Stimulated activated naive CD8-positive, alpha-beta T cell treated with anti-CD3 and anti-CD28 coated beads, Interleukin-15, Interleukin-2, amounts not matched to agents 100 U/mL and 50 U/mL, for 24 hours (primary cell): ENCODE data around the gene GNG7.
"Not testable (repeated sequence)": the region's sequence is repeated elsewhere in the genome, so short reads cannot be mapped to it uniquely, and the experiment has no call there.

Experiments used
- ATAC-seq: fragments of 150-1000 bp; cut with Tn5 transposase; one replicate; pipeline ENCODE4 v1.10.0; 2021
- DNase-seq: peaks from one replicate; pipeline ENCODE4 v3.0.0; 2021

Gene GNG7

DNA sequence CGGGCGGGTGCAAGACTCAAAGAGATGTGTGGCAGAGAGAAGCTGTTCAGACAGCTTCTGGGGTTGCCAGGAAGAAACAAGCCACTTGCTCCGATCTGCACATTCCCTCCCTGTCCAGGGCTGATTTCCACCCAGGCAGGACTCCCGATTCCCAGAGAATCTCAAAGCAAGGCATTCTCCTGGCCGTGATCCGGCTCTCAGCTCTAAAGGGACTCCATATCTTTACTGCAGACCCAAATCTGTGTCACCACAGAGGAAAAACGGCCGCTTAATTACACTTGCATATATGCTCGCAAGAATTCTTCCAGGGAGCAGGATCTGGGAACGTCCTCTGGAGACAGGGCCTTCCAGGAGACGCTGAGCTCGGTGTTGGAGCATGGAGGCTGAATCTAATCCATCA lies 25.7 kb downstream of the GNG7 start:
- ATAC-seq (no peak), DNase-seq (no peak)

DNA sequence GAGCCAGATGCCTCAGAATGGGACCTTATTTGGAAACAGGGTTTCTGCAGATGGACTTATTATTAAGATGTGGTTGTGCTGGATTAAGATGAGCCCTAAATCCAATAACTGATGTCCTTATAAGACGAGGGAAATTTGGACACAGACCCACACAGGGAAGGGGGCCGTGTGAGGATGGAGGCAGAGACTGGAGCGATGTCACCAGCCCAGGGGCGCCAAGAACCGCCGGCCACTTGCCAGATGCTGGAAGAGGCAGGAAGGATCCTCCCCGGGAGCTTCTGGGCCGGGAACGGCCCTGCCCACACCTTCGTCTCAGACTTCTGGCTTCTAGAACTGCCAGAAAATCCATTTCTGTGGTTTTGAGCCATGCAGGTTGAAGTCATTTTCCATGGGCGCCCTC lies 26.6 kb downstream of the GNG7 start:
- no peak for DNase-seq

DNA sequence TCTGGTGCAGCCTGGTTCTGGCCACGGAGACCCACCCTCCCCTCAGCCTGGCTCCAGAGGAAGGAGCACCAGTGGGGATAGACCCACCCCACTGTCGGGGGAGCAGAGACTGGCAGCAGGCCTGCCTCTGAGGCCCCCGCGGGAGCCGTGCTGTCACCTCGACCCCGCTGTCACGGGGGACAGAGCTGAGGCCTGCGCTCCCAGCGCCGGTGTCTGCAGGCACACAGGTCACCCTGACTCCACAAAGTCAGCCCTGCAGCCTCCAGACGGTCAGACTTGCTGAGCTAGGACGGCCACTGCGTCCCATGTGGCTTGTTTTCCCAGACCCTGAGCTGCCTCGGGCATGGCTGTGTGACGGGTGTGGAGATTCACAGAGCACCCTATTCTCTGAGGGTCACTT lies 32.3 kb downstream of the GNG7 start:
- no peak for ATAC-seq
- no peak for DNase-seq

More for the DNA sequence above, 26.6 kb downstream of the GNG7 start:
- no peak for ATAC-seq

DNA sequence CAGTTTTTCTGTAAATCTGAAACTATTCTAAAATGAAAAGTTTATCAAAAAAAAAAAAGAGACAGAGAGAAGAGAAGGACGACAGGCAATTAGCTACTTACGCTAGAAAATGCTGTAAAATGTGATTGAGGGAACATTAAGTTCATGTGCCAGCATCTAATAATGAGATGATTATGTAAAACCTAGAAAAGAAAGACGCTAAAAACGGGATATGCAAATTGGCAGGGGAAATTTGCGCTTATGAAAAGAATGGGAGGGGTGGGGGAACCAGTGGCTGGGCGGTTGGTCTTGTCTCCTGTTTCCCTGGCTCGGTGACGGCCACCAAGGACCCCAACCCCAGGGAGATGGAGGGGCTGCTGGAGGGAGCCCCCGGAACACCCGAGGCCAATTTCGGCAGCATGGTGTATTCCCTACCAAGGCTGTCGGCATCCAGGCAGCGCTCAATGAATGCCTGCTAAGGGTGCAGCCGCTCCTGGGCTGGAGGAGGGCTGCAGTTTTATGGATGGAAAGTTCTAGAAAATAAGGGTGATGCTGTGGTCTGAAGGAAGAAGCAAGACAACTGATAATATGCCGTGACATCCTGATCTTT lies 34.2 kb downstream of the GNG7 start:
- no peak for ATAC-seq
- no peak for DNase-seq

DNA sequence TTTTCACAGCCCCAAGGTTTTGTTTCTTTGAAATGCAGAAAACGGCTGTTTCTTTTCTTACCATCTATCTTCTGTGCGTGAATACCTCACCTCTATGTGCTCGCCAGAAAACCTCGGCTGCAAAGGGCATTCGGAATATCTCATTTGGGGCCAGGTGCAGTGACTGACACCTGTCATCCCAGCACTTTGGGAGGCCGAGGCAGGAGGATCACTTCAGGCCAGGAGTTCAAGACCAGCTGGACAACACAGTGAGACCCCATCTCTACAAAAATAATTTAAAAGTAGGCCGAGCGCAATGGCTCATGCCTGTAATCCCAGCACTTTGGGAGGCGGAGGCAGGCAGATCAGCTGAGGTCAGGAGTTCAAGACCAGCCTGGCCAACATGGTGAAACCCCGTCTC lies 35.1 kb downstream of the GNG7 start:
- ATAC-seq, DNase-seq: not testable (repeated sequence)

DNA sequence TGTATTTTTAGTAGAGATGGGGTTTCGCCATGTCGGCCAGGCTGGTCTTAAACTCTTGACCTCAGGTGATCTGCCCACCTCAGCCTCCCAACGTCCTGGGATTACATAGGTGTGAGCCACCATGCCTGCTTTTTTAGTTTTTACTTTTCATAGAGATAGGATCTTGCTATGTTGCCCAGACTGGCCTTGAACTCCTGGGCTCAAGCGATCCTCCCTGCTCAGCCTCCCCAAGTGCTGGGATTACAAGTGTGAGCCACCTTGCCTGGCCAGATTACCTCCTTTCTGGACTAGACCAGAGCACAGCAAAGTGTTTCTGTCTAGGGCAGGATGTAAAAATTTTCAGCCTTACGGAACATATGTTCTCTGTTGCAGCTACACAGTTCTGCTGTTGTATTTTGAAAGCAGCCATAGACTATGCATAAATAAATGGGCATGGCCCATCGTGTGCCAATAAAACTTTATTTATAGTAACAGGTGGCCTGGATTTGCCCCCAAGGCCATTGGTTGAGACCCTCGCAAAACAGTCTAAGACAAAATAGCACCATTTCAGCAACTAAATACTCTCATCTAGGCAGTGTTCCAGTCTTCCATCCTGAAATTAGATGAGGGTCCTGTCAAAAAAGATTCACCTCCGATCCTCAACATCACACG lies 36.0 kb downstream of the GNG7 start:
- ATAC-seq (no peak), DNase-seq (no peak)

DNA sequence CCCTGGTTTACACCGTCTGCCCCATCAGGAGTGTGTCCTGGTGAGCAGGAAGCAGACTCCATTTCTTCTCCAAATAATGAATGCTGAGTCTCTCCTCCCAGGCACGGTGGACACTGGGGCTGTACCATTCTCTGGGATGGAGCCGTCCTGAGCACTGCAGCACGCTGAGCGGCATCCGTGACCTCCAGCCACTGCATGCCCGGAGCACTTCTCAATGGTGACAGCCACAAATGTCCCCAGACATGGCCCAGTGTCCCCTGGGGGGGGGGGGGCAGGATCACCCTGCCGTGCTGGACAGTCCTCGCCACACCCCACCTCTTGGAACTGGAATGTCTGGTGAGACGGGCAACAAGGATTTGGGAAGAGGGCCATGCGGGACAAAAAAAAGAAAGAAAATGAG lies 37.4 kb downstream of the GNG7 start:
- no peak for DNase-seq
- no peak for ATAC-seq

DNA sequence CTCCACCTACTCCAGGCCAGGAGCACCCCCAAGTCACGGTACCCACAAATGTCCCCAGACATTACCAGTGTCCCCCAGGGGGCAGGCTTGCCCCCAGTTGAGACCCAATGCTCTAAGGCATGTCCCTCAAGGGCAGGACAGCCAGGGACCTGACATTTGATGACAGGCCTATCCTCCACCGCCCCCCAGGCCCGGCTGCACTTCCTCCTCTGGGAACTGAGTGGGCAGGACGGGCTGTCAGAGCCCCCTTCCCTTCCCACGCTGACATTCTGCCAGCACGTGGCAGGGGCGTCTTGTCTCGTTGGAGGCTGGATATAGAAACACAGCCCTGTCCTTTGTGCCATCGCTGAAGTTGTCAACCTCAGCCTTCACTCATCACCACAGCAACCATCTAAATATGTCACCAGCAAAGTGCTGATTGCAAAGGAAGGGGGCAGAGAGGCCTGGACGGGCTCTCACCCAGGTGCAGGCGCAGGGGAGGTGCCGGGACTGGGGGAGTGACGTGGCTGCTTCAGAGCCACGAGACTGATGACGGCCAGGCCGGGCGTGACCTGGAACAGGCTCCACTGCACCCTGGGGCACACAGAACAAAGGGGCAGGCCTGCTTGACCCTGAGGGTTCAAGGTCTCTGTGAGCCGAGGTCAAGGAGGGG lies 38.4 kb downstream of the GNG7 start:
- peak; percentile 46 for ATAC-seq
- no peak for DNase-seq

DNA sequence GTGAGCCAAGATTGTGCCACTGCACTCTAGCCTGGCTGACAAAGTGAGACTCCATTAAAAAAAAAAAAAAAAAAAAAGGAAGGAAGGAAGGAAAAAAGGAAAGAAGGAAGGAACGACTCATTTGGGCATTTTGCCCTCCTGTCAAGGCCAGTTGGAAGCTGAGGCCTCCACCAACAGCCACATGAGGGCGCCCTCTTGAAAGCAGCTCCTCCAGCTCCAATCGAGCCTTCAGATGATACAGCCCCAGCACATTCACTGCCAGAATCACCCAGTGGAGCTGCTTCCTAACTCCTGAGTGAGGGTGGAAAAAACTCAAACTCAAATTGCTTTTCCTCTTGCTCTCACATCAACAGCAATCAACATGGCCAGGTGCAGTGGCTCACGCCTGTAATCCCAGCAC lies 40.9 kb downstream of the GNG7 start:
- peak; percentile 46 for DNase-seq
- no peak for ATAC-seq

DNA sequence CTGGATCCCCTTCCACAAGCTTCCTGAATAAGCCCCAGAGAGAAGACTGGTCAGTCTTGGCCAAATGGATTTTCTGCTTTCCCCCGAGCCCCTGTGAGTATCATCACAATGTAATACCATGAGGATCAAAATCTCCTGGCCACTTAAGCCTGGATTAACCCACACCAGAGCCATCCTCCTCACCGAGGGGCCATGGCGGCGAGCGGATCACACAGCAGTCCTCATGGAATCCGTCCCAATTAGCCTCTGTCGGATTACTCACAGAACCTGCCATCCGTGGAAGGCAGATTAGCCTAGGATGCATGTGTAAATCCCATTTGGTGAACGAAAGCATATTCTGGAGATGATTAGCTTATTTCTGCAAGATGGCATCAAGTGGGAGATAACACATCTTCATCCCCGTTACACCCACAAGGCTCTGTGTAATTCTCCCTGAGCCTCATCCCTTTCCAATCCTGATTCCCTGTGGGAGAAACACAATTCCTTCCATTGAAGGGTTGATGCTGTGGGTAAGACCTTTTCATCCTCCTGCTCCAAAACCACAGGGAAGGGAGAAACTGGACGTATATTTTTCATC lies 42.5 kb downstream of the GNG7 start:
- no peak for ATAC-seq
- no peak for DNase-seq

DNA sequence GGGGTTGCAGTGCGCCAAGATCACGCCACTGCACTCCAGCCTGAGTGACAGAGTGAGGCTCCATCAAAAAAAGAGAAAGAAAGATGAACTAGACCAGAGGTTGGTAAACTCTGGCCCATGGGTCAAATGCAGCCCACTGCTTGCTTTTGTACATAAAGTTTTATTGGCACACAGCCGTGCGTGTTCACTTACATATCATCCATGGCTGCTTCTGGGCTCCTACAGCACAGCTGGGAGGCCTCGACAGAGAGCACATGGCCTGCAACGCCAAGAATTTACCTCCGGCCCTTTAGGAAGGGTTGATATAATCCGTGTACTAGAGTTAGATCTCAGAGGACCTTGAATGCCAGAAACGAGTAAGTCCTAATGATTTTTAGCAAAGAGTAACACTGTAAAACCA lies 46.0 kb downstream of the GNG7 start:
- DNase-seq (no peak), ATAC-seq (no peak)

DNA sequence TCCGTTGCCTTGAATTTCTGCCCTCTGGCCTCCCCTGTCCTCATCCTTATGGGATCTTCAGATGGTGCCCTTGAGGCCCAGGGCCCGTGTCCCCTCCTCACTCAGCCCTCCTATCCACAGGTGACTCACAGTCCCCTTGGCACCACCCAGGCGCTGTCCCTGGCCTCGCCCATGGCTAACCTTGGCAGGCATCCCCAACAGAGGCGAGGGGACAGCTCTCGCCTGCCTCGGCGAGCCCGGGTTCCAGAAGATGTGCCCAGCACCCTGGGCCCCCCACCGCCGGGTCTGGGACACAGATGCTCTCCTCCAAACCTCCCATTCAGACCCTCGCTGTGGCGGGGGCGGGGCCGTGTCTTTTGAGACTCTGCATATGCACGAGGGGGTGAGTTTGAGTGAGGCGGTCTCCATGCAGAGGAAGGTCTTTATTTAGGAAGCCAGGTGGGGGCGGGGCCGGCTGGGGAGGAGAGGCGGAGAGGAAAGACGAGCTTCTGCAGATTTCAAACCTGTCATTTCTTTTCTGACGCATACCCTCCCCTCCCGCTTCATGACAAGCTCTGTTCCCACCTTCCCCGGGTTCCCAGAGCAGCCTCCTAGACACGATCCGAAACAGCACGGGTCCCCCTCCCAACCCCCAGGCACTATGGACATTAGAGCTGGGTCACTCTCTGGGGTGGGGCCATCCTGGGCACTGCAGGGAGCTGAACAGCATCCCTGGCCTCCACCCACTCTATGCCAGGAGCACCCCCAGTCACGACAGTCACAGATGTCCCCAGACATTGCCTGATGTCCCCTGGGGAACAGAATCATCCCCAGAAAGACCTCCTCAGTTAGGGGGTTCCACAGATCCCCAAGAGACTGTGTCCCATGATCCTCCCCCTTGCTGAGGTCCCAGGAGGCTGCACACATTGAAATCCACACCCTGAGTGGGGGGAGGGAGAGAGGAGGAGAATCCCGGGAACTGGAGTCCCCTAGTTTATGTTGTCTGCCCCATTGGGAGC lies 48.5 kb downstream of the GNG7 start:
- no peak for ATAC-seq

DNA sequence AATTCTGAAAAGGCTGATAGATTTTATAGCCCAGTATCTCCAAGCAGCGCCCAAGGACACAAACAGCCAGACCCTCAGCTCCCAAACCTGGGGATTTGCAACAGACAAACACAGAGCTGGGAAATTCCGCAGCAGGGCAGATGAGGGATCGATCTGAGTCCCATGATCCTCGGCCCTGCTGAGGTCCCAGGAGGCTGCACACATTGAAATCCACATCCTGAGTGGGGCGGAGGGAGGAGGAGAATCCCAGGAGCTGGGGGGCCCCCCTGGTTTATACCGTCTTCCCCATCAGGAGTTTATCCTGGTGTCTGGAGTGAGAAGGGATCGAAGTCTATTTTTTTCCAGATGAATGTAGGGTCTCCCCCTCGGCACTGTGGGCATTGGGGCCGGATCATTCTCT lies 49.3 kb downstream of the GNG7 start:
- ATAC-seq (no peak), DNase-seq (no peak)

More for the DNA sequence above, 48.5 kb downstream of the GNG7 start:
- DNase-seq: no peak

DNA sequence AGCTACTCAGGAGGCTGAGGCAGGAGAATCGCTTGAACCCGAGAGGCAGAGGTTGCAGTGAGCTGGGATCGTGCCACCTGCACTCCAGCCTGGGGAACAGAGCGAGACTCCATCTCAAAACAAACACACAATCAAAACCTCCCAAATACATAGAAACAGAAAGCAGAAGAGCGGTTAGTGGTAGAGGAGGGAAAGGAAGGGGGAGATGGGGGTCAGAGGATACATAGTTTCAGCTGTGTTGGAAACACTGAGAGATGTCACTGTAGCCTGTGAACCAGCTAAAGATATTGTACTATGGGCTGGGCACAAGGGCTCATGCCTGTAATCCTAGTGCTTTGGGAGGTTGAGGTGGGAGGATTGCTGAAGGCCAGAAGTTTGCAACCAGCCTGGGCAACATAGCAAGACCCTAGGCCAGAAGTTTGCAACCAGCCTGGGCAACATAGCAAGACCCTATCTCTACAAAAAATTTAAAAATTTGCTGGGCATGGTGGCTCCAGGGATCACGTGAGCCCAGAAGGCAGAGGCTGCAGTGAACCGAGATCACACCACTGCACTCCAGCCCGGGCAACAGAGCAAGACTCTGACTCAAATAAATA lies 49.9 kb downstream of the GNG7 start:
- no peak for DNase-seq
- no peak for ATAC-seq

DNA sequence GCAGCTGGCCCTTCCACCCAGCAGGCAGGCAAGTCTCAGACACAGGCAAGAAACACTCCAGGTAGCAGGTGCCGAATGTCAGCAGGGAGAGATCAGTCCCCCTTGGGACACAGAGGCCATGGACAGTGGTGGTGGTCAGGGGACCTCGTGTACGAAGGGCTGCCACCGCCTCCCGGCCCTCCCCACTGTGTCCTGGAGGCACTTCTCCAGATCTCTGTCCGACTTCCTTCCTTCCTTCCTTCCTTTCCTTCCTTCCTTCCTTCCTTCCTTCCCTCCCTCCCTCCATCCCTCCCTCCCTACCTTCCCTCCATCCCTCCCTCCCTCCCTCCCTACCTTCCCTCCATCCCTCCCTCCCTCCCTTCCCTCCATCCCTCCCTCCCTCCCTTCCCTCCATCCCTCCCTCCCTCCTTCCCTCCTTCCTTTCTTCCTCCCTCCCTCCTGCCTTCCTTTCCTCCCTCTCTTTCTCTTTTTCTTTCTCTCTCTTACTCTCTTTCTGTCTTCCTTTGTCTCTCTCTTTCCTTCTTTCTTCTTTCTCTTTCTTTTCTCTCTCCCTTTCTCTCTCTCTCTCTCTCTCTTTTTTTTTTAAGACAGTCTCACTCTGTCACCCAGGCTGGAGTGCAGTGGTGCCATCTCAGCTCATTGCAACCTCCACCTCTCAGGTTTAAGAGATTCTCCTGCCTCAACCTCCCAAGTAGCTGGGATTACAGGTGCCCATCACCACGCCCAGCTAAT lies 51.3 kb downstream of the GNG7 start:
- not testable (repeated sequence) for ATAC-seq, DNase-seq

DNA sequence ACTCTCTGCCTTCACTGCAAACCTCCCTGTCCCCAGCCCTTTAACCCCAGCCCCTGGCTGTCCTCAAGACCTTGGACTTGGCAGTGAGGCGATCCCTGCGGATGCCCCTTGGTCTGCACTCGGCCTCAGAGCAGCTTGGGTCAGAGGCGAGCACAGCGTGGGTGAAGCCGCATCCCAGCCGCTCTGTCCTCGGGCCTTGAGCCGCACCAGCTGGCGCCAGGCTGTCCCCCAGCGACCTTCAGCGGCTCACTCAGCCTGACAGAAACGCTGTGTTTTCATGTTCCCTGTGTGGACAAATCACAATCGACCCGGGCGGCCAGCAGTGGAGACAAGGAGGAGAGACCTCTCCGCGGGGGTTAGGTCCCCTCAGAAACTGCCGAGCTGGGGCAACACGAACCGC lies 52.0 kb downstream of the GNG7 start:
- no peak for ATAC-seq
- no peak for DNase-seq

DNA sequence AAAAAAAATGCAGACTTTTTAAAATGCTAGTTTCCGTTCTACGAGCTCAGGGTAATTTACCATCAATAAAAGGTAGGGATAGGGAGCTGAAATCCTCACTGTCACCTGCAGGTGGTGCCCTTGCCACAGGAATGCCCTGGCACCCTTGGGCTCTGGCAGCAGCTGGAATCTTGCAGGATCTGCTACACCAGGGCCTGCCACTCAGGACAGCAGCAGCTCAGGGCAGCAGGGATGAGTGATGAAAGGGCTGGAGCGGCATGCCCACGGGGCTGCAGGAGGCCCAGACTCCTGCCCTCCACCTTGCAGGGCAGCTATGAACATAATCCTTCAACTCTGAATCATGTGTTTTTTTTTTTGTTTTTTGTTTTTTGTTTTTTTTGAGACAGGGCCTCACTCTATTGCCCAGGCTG lies 54.0 kb downstream of the GNG7 start:
- ATAC-seq (peak; percentile 69), DNase-seq (peak; percentile 82)

DNA sequence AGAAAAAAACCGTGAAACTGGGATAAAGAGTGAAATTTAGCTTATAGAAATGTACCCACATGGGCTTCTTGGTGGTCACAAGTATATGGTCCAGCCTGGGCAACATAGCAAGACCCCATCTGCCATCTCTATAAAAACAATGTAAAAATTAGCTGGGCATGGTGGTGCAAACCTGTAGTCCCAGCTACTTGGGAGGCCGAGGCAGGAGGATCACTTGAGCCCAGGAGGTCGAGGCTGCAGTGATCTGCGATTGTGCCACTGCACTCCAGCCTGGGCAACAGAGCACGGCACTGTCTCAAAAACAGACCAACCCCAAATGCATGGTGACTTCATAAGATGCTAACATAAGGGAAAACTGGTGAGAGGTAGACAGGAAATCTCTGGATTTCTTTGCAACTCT lies 54.4 kb downstream of the GNG7 start:
- ATAC-seq: no peak
- DNase-seq: no peak

DNA sequence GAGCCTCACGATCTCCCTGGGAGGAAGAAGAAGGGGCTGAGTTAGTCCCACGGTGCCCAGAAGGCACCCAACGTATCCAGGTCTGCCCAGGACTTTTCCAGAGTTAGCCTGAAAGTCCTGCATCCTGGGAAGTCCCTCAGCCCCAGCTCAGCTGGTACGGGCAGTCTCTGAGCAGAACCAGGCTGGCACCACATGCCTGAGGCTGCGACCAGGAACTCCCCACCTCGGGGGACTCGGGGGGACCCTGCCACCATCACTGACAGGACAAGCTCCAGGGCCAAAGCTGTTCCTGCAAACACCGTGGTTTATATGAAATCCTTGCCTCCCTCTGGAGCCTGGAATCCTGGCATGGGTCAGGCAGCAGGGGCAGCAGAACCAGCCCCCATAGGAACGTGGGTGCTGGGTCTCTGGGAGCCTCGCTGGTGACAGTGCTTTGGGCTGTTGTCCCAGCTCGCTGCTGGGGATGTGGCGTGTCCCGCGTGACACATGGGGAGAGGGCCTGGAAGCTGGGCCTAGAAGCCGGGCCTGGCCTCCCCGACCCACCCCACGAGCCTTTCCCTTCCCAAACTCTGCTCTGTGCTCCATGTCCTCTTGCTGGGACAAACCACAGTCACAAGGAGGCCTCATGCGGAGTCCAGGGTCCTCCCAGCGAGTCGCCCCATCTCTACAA lies 55.5 kb downstream of the GNG7 start:
- DNase-seq: no peak

DNA sequence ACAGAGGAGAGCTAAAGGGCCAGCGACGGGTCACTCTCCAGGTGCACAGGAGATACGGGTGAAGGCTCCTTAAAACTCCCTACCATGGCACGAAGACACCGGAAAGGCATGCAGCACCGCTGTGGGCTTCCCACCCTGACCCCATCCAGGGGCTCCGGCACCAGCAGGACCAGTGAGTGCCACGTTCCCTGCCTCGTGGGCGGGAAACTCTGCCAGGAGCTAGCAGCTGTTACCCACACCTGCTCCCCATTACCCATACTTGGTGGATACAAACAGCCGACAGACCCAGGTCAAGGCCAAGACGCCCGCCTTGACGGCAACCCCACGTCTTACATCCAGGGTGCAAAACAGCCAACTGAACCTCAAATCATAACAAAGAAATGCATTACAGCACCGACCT lies 56.7 kb downstream of the GNG7 start:
- ATAC-seq: no peak
- DNase-seq: no peak

More for the DNA sequence above, 55.5 kb downstream of the GNG7 start:
- no peak for ATAC-seq
